ENCODE measurements around the gene RET.

DNA sequence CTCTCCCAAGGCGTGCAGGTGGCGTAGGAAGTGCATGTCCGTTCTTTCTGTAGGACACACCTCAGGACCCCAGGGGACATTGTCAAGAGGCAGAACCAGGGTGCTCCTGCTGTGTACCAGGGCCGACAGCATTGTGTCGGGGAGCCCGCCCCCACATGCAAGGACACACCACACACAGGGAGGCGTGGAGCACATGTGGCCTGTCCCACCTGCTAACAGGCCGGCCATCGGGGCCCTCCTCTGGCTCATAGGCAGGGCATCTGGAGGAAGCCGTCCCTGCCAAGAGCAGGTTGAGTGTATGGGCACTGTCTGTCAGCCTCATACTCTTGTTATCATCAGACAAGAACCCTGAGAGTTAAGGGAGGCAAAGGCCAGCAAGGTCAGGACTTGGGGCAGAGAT is 12.7 kb downstream of the RET start:
- TF ChIP-seq, protein P1, sequence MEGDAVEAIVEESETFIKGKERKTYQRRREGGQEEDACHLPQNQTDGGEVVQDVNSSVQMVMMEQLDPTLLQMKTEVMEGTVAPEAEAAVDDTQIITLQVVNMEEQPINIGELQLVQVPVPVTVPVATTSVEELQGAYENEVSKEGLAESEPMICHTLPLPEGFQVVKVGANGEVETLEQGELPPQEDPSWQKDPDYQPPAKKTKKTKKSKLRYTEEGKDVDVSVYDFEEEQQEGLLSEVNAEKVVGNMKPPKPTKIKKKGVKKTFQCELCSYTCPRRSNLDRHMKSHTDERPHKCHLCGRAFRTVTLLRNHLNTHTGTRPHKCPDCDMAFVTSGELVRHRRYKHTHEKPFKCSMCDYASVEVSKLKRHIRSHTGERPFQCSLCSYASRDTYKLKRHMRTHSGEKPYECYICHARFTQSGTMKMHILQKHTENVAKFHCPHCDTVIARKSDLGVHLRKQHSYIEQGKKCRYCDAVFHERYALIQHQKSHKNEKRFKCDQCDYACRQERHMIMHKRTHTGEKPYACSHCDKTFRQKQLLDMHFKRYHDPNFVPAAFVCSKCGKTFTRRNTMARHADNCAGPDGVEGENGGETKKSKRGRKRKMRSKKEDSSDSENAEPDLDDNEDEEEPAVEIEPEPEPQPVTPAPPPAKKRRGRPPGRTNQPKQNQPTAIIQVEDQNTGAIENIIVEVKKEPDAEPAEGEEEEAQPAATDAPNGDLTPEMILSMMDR (IDR thresholded peaks at IDR 0.05), result no peak
- TF ChIP-seq POLR2A (IDR thresholded peaks at IDR 0.05), result no peak
- no peak for TF ChIP-seq EP300 (IDR thresholded peaks at IDR 0.05)

Measured in tibial nerve (tissue), 4 donors.